Duodenal mucosa (tissue), 2 donors: ENCODE measurements around the gene CREB3.

Source experiments
- H3K27ac ChIP-seq: one replicate; pipeline ENCODE4 v1.7.0; 2013; ENCODE audit warnings: low read depth, low read length
- H3K27me3 ChIP-seq, 2 donors: one replicate each; pipeline ENCODE4 v1.7.0; 2013; ENCODE audit warnings: low read length in 2 of 2, control low read depth in 1 of 2; ENCODE audit not compliant: insufficient read depth in 2 of 2, control insufficient read depth in 1 of 2
- H3K36me3 ChIP-seq, 2 donors: one replicate each; pipeline ENCODE4 v1.7.0; 2013; ENCODE audit warnings: low read length in 2 of 2, control low read depth in 1 of 2; ENCODE audit not compliant: insufficient read depth in 2 of 2, control insufficient read depth in 1 of 2
- H3K4me1 ChIP-seq, 2 donors: one replicate each; pipeline ENCODE4 v1.7.0; 2013; ENCODE audit warnings: low read length in 2 of 2, control low read depth in 1 of 2; ENCODE audit not compliant: insufficient read depth in 2 of 2, control insufficient read depth in 1 of 2
- H3K4me3 ChIP-seq, 2 donors: one replicate each; pipeline ENCODE4 v1.7.0; 2013; ENCODE audit warnings: low read length in 2 of 2, low read depth in 1 of 2
- H3K9ac ChIP-seq, 2 donors: one replicate each; pipeline ENCODE4 v1.7.0; 2013; ENCODE audit warnings: low read length in 2 of 2, low read depth in 1 of 2
- H3K9me3 ChIP-seq, 2 donors: one replicate each; pipeline ENCODE4 v1.7.0; 2013; ENCODE audit warnings: low read length in 2 of 2, control low read depth in 1 of 2; ENCODE audit not compliant: control insufficient read depth in 1 of 2

CREB3 gene

DNA sequence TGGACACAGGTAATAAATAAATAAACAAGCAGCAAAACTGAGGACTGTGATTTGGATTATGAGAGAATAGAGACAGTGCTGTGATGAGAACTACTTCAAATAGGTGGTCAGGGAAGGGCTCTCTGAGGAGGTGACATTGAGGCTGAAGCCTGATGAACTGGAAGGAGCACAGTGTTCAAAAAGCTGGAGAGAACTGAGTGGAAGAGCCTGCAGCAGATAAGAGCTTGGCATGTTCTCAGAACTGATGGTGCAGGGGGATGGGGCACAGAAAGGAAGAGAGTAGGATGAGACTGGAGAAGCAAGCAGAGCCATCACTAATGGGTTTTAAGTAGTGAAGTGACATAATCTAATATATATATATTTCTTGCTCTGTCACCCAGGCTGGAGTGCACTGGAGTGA lies 31.5 kb upstream of the CREB3 start:
- Histone ChIP-seq H3K27ac (no peak overlapping the region), H3K4me1 (peaks cover 8 to 11% of the 10 kb centered on the region in 2 donors), H3K9me3 (no peaks in the 10 kb centered on the region), H3K9ac (no peak overlapping the region), H3K27me3 (no peaks in the 10 kb centered on the region), H3K36me3 (peaks cover 87 to 99% of the 10 kb centered on the region in 2 donors), H3K4me3 (no peak overlapping the region)

DNA sequence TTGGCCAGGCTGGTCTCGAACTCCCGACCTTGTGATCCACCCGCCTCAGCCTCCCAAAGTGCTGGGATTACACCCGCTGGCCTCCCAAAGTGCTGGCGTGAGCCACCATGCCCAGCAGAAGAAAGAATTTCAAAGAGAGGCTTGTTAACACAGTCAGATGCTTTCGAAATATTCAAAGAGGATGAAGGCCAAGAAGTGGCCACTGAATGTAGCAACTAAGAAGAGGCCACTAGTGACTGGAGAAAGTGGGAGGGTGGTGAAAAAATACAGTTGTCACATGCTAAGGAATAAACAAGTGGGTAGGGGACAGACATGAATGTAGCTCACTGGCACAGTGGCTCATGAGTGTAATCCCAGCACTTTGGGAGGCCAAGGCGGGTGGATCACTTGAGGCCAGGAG lies 29.8 kb upstream of the CREB3 start:
- Histone ChIP-seq H3K27me3 (no peaks in the 10 kb centered on the region), H3K4me1 (no peaks in the 10 kb centered on the region), H3K4me3 (no peak overlapping the region), H3K27ac (no peak overlapping the region), H3K9me3 (no peaks in the 10 kb centered on the region), H3K9ac (no peak overlapping the region), H3K36me3 (peaks cover 93 to 100% of the 10 kb centered on the region in 2 donors)

DNA sequence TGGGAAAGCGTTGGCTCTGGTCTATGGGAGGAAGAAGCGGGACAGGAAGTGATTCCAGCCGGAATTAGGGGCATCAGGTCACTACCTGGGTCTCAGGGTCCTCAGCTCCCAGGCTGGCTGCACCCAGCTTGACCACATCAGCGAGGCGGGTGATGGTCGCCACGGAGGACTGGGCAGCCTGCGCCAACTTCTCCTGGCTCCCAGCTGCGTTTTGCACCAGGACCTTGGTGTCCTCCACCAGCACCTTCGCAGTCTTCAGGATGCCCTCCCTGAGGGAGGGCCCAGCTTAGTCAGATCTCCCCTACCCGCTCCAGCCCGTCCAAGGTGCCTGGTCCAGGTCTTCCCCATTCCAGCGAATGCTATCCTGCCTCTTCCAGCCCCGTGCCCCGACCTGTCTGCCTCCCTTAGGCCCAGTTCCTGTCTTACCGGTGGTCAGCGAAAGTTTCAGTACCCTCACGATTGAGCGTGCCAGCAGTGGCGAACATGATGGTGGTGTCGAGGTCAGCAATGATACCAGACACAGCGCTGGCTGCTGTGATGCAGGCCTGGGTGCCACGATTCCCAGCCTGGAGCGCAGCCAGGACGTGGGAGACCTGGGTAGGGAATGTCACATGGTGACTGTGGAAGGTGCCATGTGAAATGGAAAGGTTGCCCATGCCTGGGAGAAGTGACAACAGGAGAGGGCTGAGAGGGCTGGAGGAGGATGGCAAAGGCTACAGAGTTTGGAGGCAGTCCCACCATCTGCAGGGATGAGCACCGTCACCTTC lies 28.4 kb upstream of the CREB3 start:
- H3K4me1 ChIP-seq: no peaks in the 10 kb centered on the region
- H3K9ac ChIP-seq: no peak overlapping the region
- H3K27ac ChIP-seq: no peak overlapping the region
- no peaks in the 10 kb centered on the region for H3K9me3 ChIP-seq
- H3K27me3 ChIP-seq: no peaks in the 10 kb centered on the region
- peaks cover 87 to 100% of the 10 kb centered on the region in 2 donors for H3K36me3 ChIP-seq
- H3K4me3 ChIP-seq: no peak overlapping the region

DNA sequence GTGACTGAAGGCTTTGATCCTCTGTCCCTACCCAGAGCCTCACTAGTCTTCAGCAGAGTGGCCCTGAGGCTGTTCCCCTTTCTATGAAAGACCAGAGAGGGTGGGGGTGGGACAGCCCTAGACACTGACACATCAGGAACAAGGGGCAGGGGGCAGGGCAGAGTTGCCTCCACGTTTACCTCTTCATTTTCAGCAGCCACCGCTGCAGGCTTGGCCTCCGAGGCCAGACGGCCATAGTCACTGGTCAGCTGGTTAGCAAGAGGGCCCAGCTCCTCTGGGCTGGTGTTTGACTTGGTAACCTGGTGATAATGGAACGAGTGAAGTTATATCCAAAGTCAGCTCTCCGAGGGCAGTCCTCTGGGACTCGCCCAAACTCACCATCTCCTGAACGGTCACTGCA lies 27.1 kb upstream of the CREB3 start:
- Histone ChIP-seq H3K4me1 (no peaks in the 10 kb centered on the region), H3K27me3 (no peaks in the 10 kb centered on the region), H3K4me3 (no peak overlapping the region), H3K27ac (no peak overlapping the region), H3K9ac (no peak overlapping the region), H3K36me3 (peaks cover 77 to 96% of the 10 kb centered on the region in 2 donors), H3K9me3 (no peaks in the 10 kb centered on the region)

DNA sequence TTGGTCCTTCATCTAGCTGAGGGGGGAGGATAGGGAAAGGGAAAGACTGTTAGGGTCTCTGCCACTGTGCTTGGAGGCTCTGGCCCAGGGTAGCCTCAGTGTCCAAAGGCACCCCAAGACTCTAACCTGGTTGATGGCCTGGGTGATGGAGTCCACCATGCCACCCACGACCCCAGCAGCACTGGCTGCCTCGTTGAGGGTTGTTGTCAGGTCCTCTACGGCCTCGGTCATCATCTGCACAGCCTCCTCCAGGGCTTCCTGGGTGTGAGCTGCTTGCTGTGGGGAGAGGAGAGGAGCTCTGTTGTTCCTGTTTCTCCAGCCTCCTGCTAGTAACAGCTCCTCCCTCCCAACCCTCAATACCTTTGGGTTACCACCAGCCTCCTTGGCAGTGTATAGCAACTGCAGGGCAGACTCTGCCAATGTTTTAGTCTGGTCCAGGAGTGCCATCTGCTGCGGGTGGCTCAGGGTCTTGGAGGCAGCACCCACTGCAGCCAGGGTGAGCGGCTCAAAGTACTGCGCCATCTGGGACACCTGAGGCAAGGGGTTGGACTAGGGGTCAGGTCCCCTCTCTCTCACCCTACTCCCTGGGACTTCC lies 26.5 kb upstream of the CREB3 start:
- Histone ChIP-seq H3K27me3 (no peaks in the 10 kb centered on the region), H3K27ac (no peak overlapping the region), H3K4me3 (no peak overlapping the region), H3K9ac (no peak overlapping the region), H3K9me3 (no peaks in the 10 kb centered on the region), H3K4me1 (no peaks in the 10 kb centered on the region), H3K36me3 (peaks cover 77 to 96% of the 10 kb centered on the region in 2 donors)

DNA sequence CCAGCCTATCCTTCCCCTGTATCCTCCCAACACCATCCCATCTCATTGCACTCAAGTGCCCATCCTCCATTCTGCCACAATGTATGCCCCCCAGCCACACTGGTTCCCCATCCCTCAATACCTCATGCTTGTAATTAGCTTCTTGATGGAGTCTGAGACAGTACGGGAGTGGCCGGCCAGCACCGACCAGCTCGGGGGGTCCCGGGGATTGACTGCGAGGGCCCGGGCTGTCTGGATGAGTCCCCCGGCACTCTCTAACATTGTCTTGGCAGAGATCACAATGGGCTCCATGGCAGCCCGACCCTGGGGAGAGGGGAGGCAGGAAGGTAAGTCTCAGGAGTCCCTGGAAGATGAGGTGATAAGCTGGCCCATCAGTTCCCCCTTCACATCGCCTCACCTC lies 25.5 kb upstream of the CREB3 start:
- Histone ChIP-seq H3K9me3 (no peaks in the 10 kb centered on the region), H3K4me1 (no peaks in the 10 kb centered on the region), H3K4me3 (no peak overlapping the region), H3K27me3 (no peaks in the 10 kb centered on the region), H3K9ac (no peak overlapping the region), H3K36me3 (peaks cover 79 to 96% of the 10 kb centered on the region in 2 donors), H3K27ac (no peak overlapping the region)

DNA sequence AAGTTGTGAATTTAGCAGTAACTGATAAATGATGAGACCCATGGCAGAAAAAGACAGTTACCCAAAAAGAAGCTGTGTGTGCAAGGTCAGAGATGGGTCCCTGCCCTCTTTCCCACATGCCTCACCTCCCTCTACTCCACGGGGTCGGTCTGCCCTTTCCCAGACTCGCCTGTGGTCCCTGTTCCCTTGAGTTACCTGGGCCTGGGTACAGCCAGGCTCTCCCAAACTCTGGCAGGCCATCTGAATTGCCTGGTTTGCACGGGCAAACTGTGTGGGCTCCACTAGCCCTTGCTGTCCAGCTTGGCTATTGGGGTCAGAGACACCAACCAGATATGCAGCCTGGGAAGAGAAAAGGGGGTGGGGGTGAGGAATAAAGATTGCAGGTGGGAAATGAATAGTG lies 24.3 kb upstream of the CREB3 start:
- H3K4me1 ChIP-seq: no peaks in the 10 kb centered on the region
- no peak overlapping the region for H3K9ac ChIP-seq
- no peak overlapping the region for H3K4me3 ChIP-seq
- no peaks in the 10 kb centered on the region for H3K9me3 ChIP-seq
- peaks cover 80 to 96% of the 10 kb centered on the region in 2 donors for H3K36me3 ChIP-seq
- no peaks in the 10 kb centered on the region for H3K27me3 ChIP-seq
- no peak overlapping the region for H3K27ac ChIP-seq

DNA sequence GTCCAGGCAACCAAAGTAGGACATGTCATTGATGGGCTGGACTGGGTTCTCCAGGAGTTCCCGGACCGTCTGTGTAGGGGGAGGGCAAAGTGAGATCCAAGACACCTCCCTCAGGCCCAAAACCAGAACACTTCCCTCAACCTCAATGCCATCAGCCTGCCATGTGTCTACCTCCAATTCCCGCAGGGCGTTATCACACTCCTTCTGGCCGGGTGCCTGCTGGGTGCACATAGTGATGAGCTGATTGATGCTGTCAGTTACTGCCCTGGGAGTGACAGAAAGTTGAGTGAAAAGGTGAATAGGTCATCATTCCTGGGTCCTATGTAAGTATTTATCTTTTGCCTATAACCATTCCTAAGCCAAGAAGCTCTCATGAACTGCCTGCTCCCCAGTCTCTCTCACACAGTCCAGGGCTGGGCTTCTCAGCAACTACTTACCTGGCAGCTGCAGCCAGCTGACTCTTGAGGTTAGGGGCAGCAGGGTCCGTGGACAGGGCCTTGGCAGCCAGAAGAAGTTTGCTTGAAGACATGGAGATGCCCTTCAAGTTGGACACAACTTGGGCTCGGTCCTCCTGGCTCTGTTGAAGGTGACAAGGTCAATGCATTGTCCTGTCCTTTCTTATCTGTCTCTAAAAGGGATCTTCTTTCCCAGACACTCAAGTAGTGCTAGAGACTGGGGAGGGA lies 21.5 kb upstream of the CREB3 start:
- no peaks in the 10 kb centered on the region for H3K9me3 ChIP-seq
- H3K4me3 ChIP-seq: no peak overlapping the region
- peaks cover 73 to 95% of the 10 kb centered on the region in 2 donors for H3K36me3 ChIP-seq
- H3K27ac ChIP-seq: no peak overlapping the region
- no peak overlapping the region for H3K9ac ChIP-seq
- H3K4me1 ChIP-seq: no peaks in the 10 kb centered on the region
- H3K27me3 ChIP-seq: no peaks in the 10 kb centered on the region

DNA sequence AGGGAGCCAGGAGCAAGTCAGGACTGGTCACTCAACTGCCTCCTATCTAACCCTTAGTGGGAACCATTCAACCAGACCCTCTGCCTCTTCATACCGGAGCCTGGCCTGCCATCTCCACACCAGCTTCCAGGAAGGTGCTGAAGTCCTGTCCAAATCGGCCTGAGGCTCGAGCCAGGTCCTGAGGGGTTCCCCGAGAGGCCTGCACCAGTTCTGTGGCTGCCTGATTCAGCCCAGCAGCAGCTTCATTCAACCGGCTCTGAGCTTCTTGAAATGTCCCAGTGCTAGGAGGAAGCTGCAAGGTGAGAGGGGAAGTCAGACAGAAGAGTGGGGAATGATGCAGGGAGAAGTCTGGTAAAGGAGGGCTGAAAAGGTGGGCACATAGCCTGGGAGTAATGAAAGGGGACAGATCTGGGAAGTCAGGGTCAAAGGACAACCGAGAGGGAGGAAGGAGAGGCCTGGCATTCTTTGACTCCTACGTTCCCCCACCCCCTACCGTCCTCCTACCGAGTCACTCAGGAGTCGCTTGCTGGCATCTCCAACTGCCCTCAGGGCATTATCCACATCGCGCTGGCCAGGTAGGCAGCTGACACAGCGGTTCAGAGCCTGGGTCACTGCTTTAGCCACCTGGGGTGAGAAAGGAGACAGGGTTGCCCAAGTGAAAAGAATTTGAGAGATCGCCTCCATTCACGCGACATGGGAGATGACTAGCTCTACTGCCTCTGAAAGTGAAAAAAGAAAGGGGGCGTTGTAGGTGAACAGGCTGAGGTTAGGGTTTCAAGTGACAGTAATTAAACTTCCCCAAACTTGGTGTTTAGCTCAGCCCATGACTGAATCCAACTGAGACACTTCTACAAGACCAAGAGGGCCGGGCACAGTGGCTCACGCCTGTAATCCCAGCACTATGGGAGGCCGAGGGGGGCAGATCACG lies 20.7 kb upstream of the CREB3 start:
- Histone ChIP-seq H3K9me3 (no peaks in the 10 kb centered on the region), H3K36me3 (peaks cover 71 to 95% of the 10 kb centered on the region in 2 donors), H3K4me3 (no peak overlapping the region), H3K27me3 (no peaks in the 10 kb centered on the region), H3K4me1 (no peaks in the 10 kb centered on the region), H3K27ac (no peak overlapping the region), H3K9ac (no peak overlapping the region)
